ENCODE data around the gene KRT40.

The KRT40 gene

DNA sequence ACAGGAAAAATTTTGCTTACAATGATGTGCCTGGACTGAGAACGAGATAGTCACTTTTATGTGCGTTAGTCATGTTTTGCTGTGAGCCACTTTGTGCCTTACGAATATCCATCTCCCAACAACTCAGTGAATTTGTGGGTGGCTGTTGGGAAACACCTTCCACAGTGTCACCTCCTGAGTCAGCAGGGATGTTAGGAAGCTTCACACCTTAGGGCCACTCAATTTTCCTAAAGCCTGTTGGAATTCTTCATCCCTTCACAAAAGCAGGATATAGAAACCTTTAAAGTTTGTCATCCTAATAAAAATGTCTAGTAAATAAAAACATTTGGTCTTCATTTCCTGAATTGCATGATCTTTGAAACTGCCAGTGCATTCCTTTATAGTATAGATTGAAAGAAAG lies 29.1 kb upstream of the KRT40 start:
- DNase-seq (ENCODE audit: low read depth) = no peak
- TF ChIP-seq POLR2A (IDR thresholded peaks at IDR 0.05; ENCODE audit: extremely low read depth, insufficient read length) (no peak), CTCF (IDR thresholded peaks at IDR 0.05; ENCODE audit: low read depth, low read length) (no peak), MYC (IDR thresholded peaks at IDR 0.05; ENCODE audit: low read depth, low read length) (no peak), MAX (IDR thresholded peaks at IDR 0.05; ENCODE audit: low read depth, low read length) (no peak)
- H3K4me3 ChIP-seq (ENCODE audit: low read depth, low read length) = no peak overlapping the region

DNA sequence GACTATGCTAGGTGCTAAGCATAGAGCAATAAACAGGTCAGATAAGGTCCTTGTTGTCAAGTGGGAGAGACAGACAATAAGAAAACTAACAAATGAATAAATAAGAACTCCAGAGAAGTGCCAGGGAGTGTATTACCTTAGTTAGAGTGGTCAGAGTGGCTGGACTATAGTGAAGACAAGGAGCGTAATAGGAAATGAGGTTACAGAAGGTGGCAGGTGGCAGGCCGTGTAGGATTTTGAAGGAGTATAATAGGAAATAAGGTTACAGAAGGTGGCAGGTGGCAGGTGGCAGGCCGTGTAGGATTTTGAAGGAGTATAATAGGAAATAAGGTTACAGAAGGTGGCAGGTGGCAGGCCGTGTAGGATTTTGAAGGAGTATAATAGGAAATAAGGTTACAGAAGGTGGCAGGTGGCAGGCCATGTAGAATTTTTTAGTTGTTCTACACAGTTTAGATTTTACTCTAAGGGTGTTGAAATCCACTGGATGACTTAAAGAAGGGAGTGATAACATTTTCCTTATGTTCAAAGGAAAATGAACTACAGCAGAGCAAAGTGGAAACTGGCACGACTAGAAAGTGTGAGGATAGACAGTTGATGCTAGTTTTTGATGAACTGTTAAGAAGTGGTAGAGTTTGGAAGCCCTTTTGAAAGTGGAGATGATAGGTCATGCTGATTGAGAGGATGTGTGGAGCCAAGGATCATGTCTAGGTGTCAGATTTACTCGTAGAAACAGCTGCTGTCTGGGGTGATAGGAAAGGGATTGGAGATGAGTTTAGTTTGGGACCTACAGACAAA lies 28.4 kb upstream of the KRT40 start:
- TF ChIP-seq MYC (IDR thresholded peaks at IDR 0.05; ENCODE audit: low read depth, low read length) (no peak), MAX (IDR thresholded peaks at IDR 0.05; ENCODE audit: low read depth, low read length) (no peak)
- no peak for DNase-seq (ENCODE audit: low read depth)
- no peak overlapping the region for H3K4me3 ChIP-seq (ENCODE audit: low read depth, low read length)

GRCh38 chr17:41010441-41010840 lies 26.3 kb upstream of the KRT40 start:
- DNase-seq (ENCODE audit: low read depth) = no peak
- no peak for TF ChIP-seq POLR2A (IDR thresholded peaks at IDR 0.05; ENCODE audit: extremely low read depth, insufficient read length)
- TF ChIP-seq MYC (IDR thresholded peaks at IDR 0.05; ENCODE audit: low read depth, low read length) = no peak
- H3K4me3 ChIP-seq (ENCODE audit: low read depth, low read length) = no peak overlapping the region

GRCh38 chr17:41009936-41010335 lies 25.8 kb upstream of the KRT40 start:
- H3K4me3 ChIP-seq (ENCODE audit: low read depth, low read length) = no peak overlapping the region
- TF ChIP-seq MAX (IDR thresholded peaks at IDR 0.05; ENCODE audit: low read depth, low read length) = no peak
- no peak for TF ChIP-seq MYC (IDR thresholded peaks at IDR 0.05; ENCODE audit: low read depth, low read length)
- TF ChIP-seq POLR2A (IDR thresholded peaks at IDR 0.05; ENCODE audit: extremely low read depth, insufficient read length) = no peak
- no peak for TF ChIP-seq CTCF (IDR thresholded peaks at IDR 0.05; ENCODE audit: low read depth, low read length)
- no peak for DNase-seq (ENCODE audit: low read depth)

GRCh38 chr17:41009301-41009760 lies 25.2 kb upstream of the KRT40 start:
- no peak overlapping the region for H3K4me3 ChIP-seq (ENCODE audit: low read depth, low read length)
- no peak for DNase-seq (ENCODE audit: low read depth)
- TF ChIP-seq POLR2A (IDR thresholded peaks at IDR 0.05; ENCODE audit: extremely low read depth, insufficient read length) (no peak), MAX (IDR thresholded peaks at IDR 0.05; ENCODE audit: low read depth, low read length) (no peak), MYC (IDR thresholded peaks at IDR 0.05; ENCODE audit: low read depth, low read length) (no peak), CTCF (IDR thresholded peaks at IDR 0.05; ENCODE audit: low read depth, low read length) (no peak)

GRCh38 chr17:41008811-41009210 lies 24.7 kb upstream of the KRT40 start, which contains the start of gene KRTAP3-1:
Gene KRTAP3-1 (minus strand): TSS chr17:41009128. CDS start chr17:41009074, 54 bp downstream.
- no peak for TF ChIP-seq CTCF (IDR thresholded peaks at IDR 0.05; ENCODE audit: low read depth, low read length)
- TF ChIP-seq MYC (IDR thresholded peaks at IDR 0.05; ENCODE audit: low read depth, low read length) = no peak
- no peak for TF ChIP-seq MAX (IDR thresholded peaks at IDR 0.05; ENCODE audit: low read depth, low read length)
- no peak for TF ChIP-seq POLR2A (IDR thresholded peaks at IDR 0.05; ENCODE audit: extremely low read depth, insufficient read length)
- DNase-seq (ENCODE audit: low read depth) = no peak
- no peak within 1 kb of the TSS for H3K4me3 ChIP-seq (ENCODE audit: low read depth, low read length)

Data from NB4 (cell line).